Stimulated activated CD8-positive, alpha-beta memory T cell treated with anti-CD3 and anti-CD28 coated beads, Interleukin-12 subunit alpha, Interleukin-12 subunit beta, amount 100 ng/mL, for 24 hours (primary cell): ENCODE results near the gene ZBTB21.
"Not testable (repeated sequence)": the region's sequence is repeated elsewhere in the genome, so short reads cannot be mapped to it uniquely, and the experiment has no call there.

Source experiments
- DNase-seq: peaks from one replicate; pipeline ENCODE4 v3.0.0-alpha.2; 2020; ENCODE audit errors: extremely low read depth

The ZBTB21 gene

GRCh38 chr21:42019101-42019605, 9.0 kb upstream of the ZBTB21 start:
- no peak for DNase-seq

- DNase-seq, result no peak
Measured at GRCh38 chr21:42017022-42017421, 6.9 kb upstream of the ZBTB21 start.

- no peak for DNase-seq
Measured at GRCh38 chr21:42016364-42016985, 6.3 kb upstream of the ZBTB21 start.

- no peak for DNase-seq
Measured at GRCh38 chr21:42013931-42014330, 3.8 kb upstream of the ZBTB21 start.

GRCh38 chr21:42013376-42013775, 3.2 kb upstream of the ZBTB21 start:
- DNase-seq, result no peak

GRCh38 chr21:42012763-42013329, 2.7 kb upstream of the ZBTB21 start:
- DNase-seq, result no peak

- no peak for DNase-seq
Measured at GRCh38 chr21:42012344-42012743, 2.2 kb upstream of the ZBTB21 start.

GRCh38 chr21:42010507-42011495, 641 bp upstream of the ZBTB21 start:
- no peak for DNase-seq

- peak; percentile 25 for DNase-seq
Measured at GRCh38 chr21:42009018-42009830, 936 bp downstream of the ZBTB21 start.

- DNase-seq, result no peak
Measured at GRCh38 chr21:42007356-42007940, 2.7 kb downstream of the ZBTB21 start.

GRCh38 chr21:42006765-42007164, 3.4 kb downstream of the ZBTB21 start:
- DNase-seq, result no peak

- no peak for DNase-seq
Measured at GRCh38 chr21:42004406-42005199, 5.6 kb downstream of the ZBTB21 start.

GRCh38 chr21:42003051-42003461, 7.1 kb downstream of the ZBTB21 start:
- no peak for DNase-seq

- DNase-seq, result peak; percentile 46
Measured at GRCh38 chr21:42002421-42002958, 7.7 kb downstream of the ZBTB21 start.

GRCh38 chr21:42001781-42002180, 8.4 kb downstream of the ZBTB21 start:
- no peak for DNase-seq

- DNase-seq, result no peak
Measured at GRCh38 chr21:42000908-42001307, 9.3 kb downstream of the ZBTB21 start.

GRCh38 chr21:41997657-41998056, 12.5 kb downstream of the ZBTB21 start:
- no peak for DNase-seq

GRCh38 chr21:41995577-41995976, 14.6 kb downstream of the ZBTB21 start:
- no peak for DNase-seq

- DNase-seq, result not testable (repeated sequence)
Measured at GRCh38 chr21:41994613-41995012, 15.5 kb downstream of the ZBTB21 start.

- DNase-seq, result no peak
Measured at GRCh38 chr21:41993744-41994143, 16.4 kb downstream of the ZBTB21 start.
